ENCODE measurements around the gene BZW2. TPM values are rescaled to one million over a fixed set of nuclear protein-coding genes. Genes with fewer than 3 reads are reported as not detected.

BZW2 gene
- total RNA-seq, 4 donors from 2014 or later = 50.2 to 69.3 (median 52.3) TPM

- WGBS, 2 donors = 84 to 85% methylated on average over 2 of the region's 2 CpGs
- no peak overlapping the region for H3K4me3 ChIP-seq
- H3K4me1 ChIP-seq = no peaks in the 10 kb centered on the region
- no peak for DNase-seq (ENCODE audit: low spot score in 2 of 2)
- H3K36me3 ChIP-seq = no peaks in the 10 kb centered on the region
- H3K9me3 ChIP-seq = no peaks in the 10 kb centered on the region
- H3K27ac ChIP-seq = no peak overlapping the region
- TF ChIP-seq CTCF (IDR thresholded peaks at IDR 0.05) = no peak
- no peak for TF ChIP-seq POLR2A (IDR thresholded peaks at IDR 0.05)
- no peak for TF ChIP-seq EP300 (IDR thresholded peaks at IDR 0.05)
- no peaks in the 10 kb centered on the region for H3K27me3 ChIP-seq
Observed at GRCh38 chr7:16729541-16729940, 83.6 kb downstream of the BZW2 start.

GRCh38 chr7:16730937-16731336 is 85.0 kb downstream of the BZW2 start:
- 88% methylated on average over 3 of the region's 3 CpGs for WGBS, 2 donors
- H3K9me3 ChIP-seq = no peaks in the 10 kb centered on the region
- H3K4me1 ChIP-seq = no peaks in the 10 kb centered on the region
- H3K27me3 ChIP-seq = no peaks in the 10 kb centered on the region
- no peak for TF ChIP-seq POLR2A (IDR thresholded peaks at IDR 0.05)
- TF ChIP-seq EP300 (IDR thresholded peaks at IDR 0.05) = no peak
- TF ChIP-seq CTCF (IDR thresholded peaks at IDR 0.05) = no peak
- DNase-seq (ENCODE audit: low spot score in 2 of 2) = no peak
- no peak overlapping the region for H3K27ac ChIP-seq
- no peak overlapping the region for H3K4me3 ChIP-seq
- H3K36me3 ChIP-seq = no peaks in the 10 kb centered on the region

DNA sequence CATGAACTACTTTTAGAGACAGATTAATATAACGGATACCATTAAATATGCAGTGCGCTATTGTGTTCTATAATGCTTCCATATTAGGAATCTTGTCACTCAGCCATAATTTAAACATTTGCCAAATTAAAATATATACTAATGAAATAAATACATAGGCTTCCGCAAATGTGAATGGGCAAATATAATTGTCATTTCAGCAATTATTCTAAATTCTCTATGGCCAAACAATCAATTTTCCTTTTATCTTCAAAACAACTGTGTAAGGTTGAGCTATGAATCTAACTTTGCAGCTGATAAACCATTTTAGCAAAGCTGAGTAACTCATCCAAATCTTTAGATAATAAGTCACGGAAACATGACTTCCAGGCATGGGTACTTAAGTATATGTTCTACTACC is 86.8 kb downstream of the BZW2 start:
- TF ChIP-seq CTCF (IDR thresholded peaks at IDR 0.05) (no peak), EP300 (IDR thresholded peaks at IDR 0.05) (no peak), POLR2A (IDR thresholded peaks at IDR 0.05) (no peak)
- WGBS, 2 donors = 97% methylated on average over 4 of the region's 4 CpGs
- DNase-seq (ENCODE audit: low spot score in 2 of 2) = no peak

DNA sequence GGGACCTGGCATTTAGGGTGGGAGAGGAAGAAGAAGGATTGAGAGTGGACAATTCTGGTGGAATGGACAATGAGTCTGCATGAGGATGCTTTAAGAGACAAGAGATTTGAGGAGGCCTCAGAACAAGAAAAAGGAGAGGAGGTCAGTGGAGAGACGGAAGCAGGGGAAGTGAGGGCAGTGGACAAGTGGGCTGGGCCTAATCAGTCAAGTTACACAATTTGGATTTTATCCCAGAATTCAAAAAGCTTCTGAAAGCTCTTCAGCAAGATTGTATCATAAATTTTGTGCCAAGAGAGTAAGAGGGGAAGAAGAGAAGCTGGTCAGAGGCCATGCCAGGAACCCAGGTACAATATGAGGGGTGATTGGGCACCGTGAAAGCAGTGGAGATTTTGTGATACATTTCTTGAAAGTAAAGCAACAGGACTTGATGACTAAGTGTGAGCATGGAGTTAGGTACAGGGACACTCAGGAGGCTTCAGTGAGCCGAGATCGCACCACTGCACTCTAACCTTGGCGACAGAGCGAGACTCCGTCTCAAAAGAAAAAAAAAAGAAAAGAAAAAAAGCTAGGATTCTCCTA is 88.3 kb downstream of the BZW2 start:
- Histone ChIP-seq H3K4me3 (no peak overlapping the region), H3K9me3 (no peaks in the 10 kb centered on the region), H3K36me3 (no peaks in the 10 kb centered on the region), H3K27me3 (no peaks in the 10 kb centered on the region), H3K27ac (no peak overlapping the region), H3K4me1 (no peaks in the 10 kb centered on the region)
- no peak for DNase-seq (ENCODE audit: low spot score in 2 of 2)
- TF ChIP-seq POLR2A (IDR thresholded peaks at IDR 0.05) = no peak
- TF ChIP-seq CTCF (IDR thresholded peaks at IDR 0.05) = no peak
- no peak for TF ChIP-seq EP300 (IDR thresholded peaks at IDR 0.05)
- WGBS, 2 donors = 89 to 91% methylated on average over 7 of the region's 7 CpGs

More for the DNA sequence above, 86.8 kb downstream of the BZW2 start:
- H3K9me3 ChIP-seq = no peaks in the 10 kb centered on the region
- no peaks in the 10 kb centered on the region for H3K4me1 ChIP-seq
- no peaks in the 10 kb centered on the region for H3K36me3 ChIP-seq
- no peak overlapping the region for H3K27ac ChIP-seq
- no peak overlapping the region for H3K4me3 ChIP-seq
- H3K27me3 ChIP-seq = no peaks in the 10 kb centered on the region

DNA sequence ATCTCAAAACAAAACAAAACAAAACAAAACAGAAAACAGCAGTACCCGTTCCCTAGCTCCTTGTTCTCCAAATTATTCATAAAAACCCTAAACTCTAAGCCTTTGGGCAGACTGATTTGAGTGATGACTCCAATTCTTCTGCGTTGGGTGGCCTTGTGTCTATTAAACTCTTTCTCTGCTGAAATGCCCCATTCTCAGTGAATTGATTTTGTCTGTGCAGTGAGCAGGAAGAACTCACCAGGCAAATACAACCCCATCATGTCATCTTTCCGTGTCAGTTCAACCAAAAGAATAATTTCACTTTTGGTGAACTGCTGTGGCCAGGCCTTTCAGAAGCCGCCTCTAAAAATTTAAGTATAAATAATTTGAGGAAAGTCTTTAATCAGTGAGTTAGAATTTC is 89.0 kb downstream of the BZW2 start:
- no peak for DNase-seq (ENCODE audit: low spot score in 2 of 2)
- Histone ChIP-seq H3K36me3 (no peaks in the 10 kb centered on the region), H3K4me1 (no peaks in the 10 kb centered on the region), H3K4me3 (no peak overlapping the region), H3K9me3 (no peaks in the 10 kb centered on the region), H3K27ac (no peak overlapping the region), H3K27me3 (no peaks in the 10 kb centered on the region)
- TF ChIP-seq POLR2A (IDR thresholded peaks at IDR 0.05) = no peak
- no peak for TF ChIP-seq EP300 (IDR thresholded peaks at IDR 0.05)
- TF ChIP-seq CTCF (IDR thresholded peaks at IDR 0.05) = no peak
- 75 to 82% methylated on average over 4 of the region's 4 CpGs for WGBS, 2 donors

Measured in tibial nerve (tissue), 4 donors.